ENCODE data around the gene GSTO1. TPM values are rescaled to one million over a fixed set of nuclear protein-coding genes. Genes with fewer than 3 reads are reported as not detected.
A peak's percentile ranks its signal among the peaks of the same experiment; 100 is the strongest.

GSTO1 gene
- polyA plus RNA-seq, 3 donors = 131 to 581 (median 495) TPM

- peaks cover 6 to 9% (median 8%) of the 10 kb centered on the region in 7 donors for H3K9me3 Mint-ChIP-seq
- no peaks in the 10 kb centered on the region for H3K27me3 ChIP-seq (ENCODE audit: control insufficient read depth in 2 of 2, insufficient read depth in 2 of 2, low read length in 2 of 2)
- TF ChIP-seq CTCF (IDR thresholded peaks at IDR 0.05) = no peak
- H4K20me1 ChIP-seq (ENCODE audit: insufficient read depth, low read length) = peaks cover 23% of the 10 kb centered on the region
- peaks cover 33% of the 10 kb centered on the region in 2 donors for H3K4me1 ChIP-seq (ENCODE audit: control insufficient read depth in 1 of 2, insufficient read depth in 2 of 2, low read length in 2 of 2)
- H3K27ac Mint-ChIP-seq = peak overlapping the region in 3 of 7 donors; percentile 3 to 81 (median 13)
- no peak overlapping the region for H3K4me3 ChIP-seq (replicated peaks in 1 of 3; ENCODE audit: low read depth in 2 of 3, low read length in 3 of 3)
- H3K27ac ChIP-seq (ENCODE audit: low read depth in 1 of 2, low read length in 2 of 2) = peak overlapping the region in 1 of 2 donors; percentile 29
- peaks cover 2 to 8% (median 5%) of the 10 kb centered on the region in 3 donors for H3K27me3 Mint-ChIP-seq (ENCODE audit: low read depth in 3 of 3)
- H3K4me1 Mint-ChIP-seq = peaks cover 53% of the 10 kb centered on the region
- 0% methylated on average over 1 of the region's 2 CpGs for WGBS (ENCODE audit: insufficient coverage)
- intact Hi-C loops (cut with micrococcal nuclease) = loop anchor here in 1 of 2 donors (10.0 kb wide), 1 partner anchor 271 kb away; no protein-coding TSS in a partner anchor
- H3K4me2 ChIP-seq (replicated peaks; ENCODE audit: extremely low read depth, low read length, poor library complexity, severe bottlenecking) = no peak overlapping the region
- H3K36me3 ChIP-seq (replicated peaks in 1 of 2; ENCODE audit: control insufficient read depth in 1 of 2, insufficient read depth in 2 of 2, low read length in 2 of 2) = peaks cover 0 to 12% of the 10 kb centered on the region in 2 donors
- no peak for DNase-seq
- H3K79me2 ChIP-seq (ENCODE audit: insufficient read depth, low read length) = no peaks in the 10 kb centered on the region
- H3K4me3 Mint-ChIP-seq = no peak overlapping the region
- peaks cover 9 to 16% of the 10 kb centered on the region in 2 donors for H3K36me3 Mint-ChIP-seq
- H3K9ac ChIP-seq (ENCODE audit: insufficient read depth, low read length, poor library complexity, severe bottlenecking) = no peak overlapping the region
- H2AFZ ChIP-seq (ENCODE audit: insufficient read depth, low read depth, low read length, poor library complexity, severe bottlenecking) = no peak overlapping the region
- peaks cover 0 to 6% of the 10 kb centered on the region in 2 donors for H3K9me3 ChIP-seq (replicated peaks in 1 of 2; ENCODE audit: control insufficient read depth in 1 of 2, insufficient read depth in 1 of 2, low read length in 2 of 2)
Measured at GRCh38 chr10:104303594-104304355, 49.1 kb downstream of the GSTO1 start.

- peaks cover 33% of the 10 kb centered on the region in 2 donors for H3K4me1 ChIP-seq (ENCODE audit: control insufficient read depth in 1 of 2, insufficient read depth in 2 of 2, low read length in 2 of 2)
Measured at GRCh38 chr10:104304356-104304745, 49.7 kb downstream of the GSTO1 start.

More at GRCh38 chr10:104304356-104304745, 49.7 kb downstream of the GSTO1 start:
- TF ChIP-seq CTCF (IDR thresholded peaks at IDR 0.05) = no peak
- Histone ChIP-seq H3K4me3 (replicated peaks in 1 of 3; ENCODE audit: low read depth in 2 of 3, low read length in 3 of 3) (no peak overlapping the region), H2AFZ (ENCODE audit: insufficient read depth, low read depth, low read length, poor library complexity, severe bottlenecking) (no peak overlapping the region), H3K79me2 (ENCODE audit: insufficient read depth, low read length) (no peaks in the 10 kb centered on the region), H3K27ac (ENCODE audit: low read depth in 1 of 2, low read length in 2 of 2) (no peak overlapping the region), H3K4me2 (replicated peaks; ENCODE audit: extremely low read depth, low read length, poor library complexity, severe bottlenecking) (no peak overlapping the region), H3K9ac (ENCODE audit: insufficient read depth, low read length, poor library complexity, severe bottlenecking) (no peak overlapping the region), H3K27me3 (ENCODE audit: control insufficient read depth in 2 of 2, insufficient read depth in 2 of 2, low read length in 2 of 2) (no peaks in the 10 kb centered on the region), H4K20me1 (ENCODE audit: insufficient read depth, low read length) (peaks cover 27% of the 10 kb centered on the region), H3K9me3 (replicated peaks in 1 of 2; ENCODE audit: control insufficient read depth in 1 of 2, insufficient read depth in 1 of 2, low read length in 2 of 2) (peaks cover 0 to 6% of the 10 kb centered on the region in 2 donors), H3K36me3 (replicated peaks in 1 of 2; ENCODE audit: control insufficient read depth in 1 of 2, insufficient read depth in 2 of 2, low read length in 2 of 2) (peaks cover 0 to 15% of the 10 kb centered on the region in 2 donors)
- peaks cover 2 to 5% (median 3%) of the 10 kb centered on the region in 3 donors for H3K27me3 Mint-ChIP-seq (ENCODE audit: low read depth in 3 of 3)
- peaks cover 54% of the 10 kb centered on the region for H3K4me1 Mint-ChIP-seq
- intact Hi-C loops (cut with micrococcal nuclease) = loop anchor here in 1 of 2 donors (10.0 kb wide), 1 partner anchor 270 kb away; no protein-coding TSS in a partner anchor
- H3K4me3 Mint-ChIP-seq = no peak overlapping the region
- H3K36me3 Mint-ChIP-seq = peaks cover 13 to 19% of the 10 kb centered on the region in 2 donors
- H3K27ac Mint-ChIP-seq = no peak overlapping the region
- H3K9me3 Mint-ChIP-seq = peaks cover 6 to 9% (median 8%) of the 10 kb centered on the region in 7 donors
- no peak for DNase-seq
- WGBS (ENCODE audit: insufficient coverage) = 100% methylated on average over 2 of the region's 4 CpGs
